D721Med (cell line): ENCODE measurements around the gene CCDC32.
A peak's percentile ranks its signal among the peaks of the same experiment; 100 is the strongest.

ENCODE experiments used
- DNase-seq: peaks from one replicate; pipeline ENCODE4 v3.0.0; 2011; ENCODE audit warnings: low spot score; ENCODE audit not compliant: insufficient read length
- FAIRE-seq: peaks from 2 replicates; lab custom pipeline; 2011; peaks lifted over from hg19 to GRCh38; lab: Jason Lieb, UNC
- CTCF ChIP-seq: IDR thresholded peaks from 2 replicates; pipeline ENCODE4 v1.5.1; 2012; ENCODE audit warnings: mild to moderate bottlenecking, control low read depth; ENCODE audit not compliant: insufficient read depth; ENCODE audit errors: missing control alignments

CCDC32 gene

DNA sequence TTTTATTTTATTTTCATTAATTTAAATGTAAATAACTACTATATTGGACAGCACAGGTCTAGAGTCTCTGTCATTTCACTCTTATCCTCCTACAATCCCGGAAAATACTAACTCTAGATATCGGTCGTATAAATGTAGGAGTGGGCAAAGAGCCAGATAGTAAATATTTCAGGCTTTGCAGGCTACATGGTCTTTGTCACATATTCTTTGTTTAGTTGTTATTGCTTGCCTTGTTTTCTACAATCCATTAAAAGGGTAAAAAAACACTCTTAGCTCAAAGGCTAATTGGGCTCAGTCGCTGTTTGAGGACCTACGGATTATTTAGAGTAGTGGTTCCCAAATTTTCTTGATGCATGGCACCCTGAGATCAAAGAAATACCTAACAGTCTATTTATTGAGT lies 30.9 kb upstream of the CCDC32 start:
- DNase-seq (no peak), FAIRE-seq (no peak)
- TF ChIP-seq CTCF: no peak

- no peak for DNase-seq
- FAIRE-seq: no peak
- TF ChIP-seq CTCF: no peak
These were observed 30.4 kb upstream of the CCDC32 start for GRCh38 chr15:40595219-40595618.

GRCh38 chr15:40594429-40594836 lies 29.6 kb upstream of the CCDC32 start:
- TF ChIP-seq CTCF: no peak

GRCh38 chr15:40593588-40594428 lies 29.0 kb upstream of the CCDC32 start, which contains the start of gene KNL1:
TSS of gene KNL1 (plus strand) at chr15:40594249. CDS start at chr15:40602932, 8,683 bp downstream.
- no peak for FAIRE-seq

More at GRCh38 chr15:40594429-40594836, 29.6 kb upstream of the CCDC32 start:
- DNase-seq (no peak), FAIRE-seq (no peak)

DNA sequence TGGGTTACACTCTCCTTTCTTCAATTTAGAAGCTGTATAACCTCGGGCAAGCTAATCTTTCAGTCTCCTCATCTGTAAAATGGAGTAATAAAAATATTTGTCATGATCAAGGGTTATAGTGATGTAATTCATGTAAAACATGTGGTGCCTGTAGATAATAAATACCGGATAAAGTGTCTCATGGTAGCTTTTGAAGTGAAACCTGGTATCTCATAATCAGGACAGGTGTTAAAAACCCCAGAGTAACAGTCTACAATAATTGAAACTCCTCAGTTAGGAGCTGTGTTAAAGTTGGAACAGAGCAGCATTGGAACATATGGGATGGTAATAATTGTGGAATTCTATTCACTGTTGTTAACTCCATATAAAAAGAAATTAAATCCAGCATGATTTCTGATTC lies 28.3 kb upstream of the CCDC32 start:
- FAIRE-seq: no peak
- DNase-seq: no peak
- TF ChIP-seq CTCF: no peak

More at GRCh38 chr15:40593588-40594428, 29.0 kb upstream of the CCDC32 start, which contains the start of gene KNL1:
- peak; percentile 54 for DNase-seq
- no peak for TF ChIP-seq CTCF

- no peak for TF ChIP-seq CTCF
- FAIRE-seq: no peak
- no peak for DNase-seq
These were observed 26.5 kb upstream of the CCDC32 start for GRCh38 chr15:40591389-40591788.

DNA sequence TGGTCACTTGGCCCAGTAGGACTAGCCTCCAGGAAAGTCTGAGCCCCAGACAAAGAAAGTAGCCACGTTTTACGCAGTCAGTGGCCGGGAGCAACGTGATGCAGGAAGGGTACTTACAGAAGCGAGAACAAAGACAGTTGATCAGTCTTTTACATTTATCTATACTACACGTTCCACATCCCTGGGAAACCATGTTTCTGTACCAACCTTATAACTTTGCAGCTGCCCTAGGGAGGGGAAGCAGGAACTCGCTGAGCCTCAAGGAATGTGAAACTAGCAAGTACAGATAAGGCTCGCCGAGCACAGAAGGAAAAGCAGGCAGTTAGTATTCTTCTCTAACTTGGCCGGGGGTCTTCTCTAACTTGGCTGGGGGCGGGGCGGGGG lies 25.8 kb upstream of the CCDC32 start:
- FAIRE-seq (no peak), DNase-seq (no peak)
- no peak for TF ChIP-seq CTCF
